ENCODE measurements around the gene TMPRSS6. TPM values are rescaled to one million over a fixed set of nuclear protein-coding genes. Genes with fewer than 3 reads are reported as not detected.

Gene TMPRSS6
- total and polyA plus RNA-seq, 3 donors from 2014 or later = 1.5 to 4.0 (median 3.4) TPM

DNA sequence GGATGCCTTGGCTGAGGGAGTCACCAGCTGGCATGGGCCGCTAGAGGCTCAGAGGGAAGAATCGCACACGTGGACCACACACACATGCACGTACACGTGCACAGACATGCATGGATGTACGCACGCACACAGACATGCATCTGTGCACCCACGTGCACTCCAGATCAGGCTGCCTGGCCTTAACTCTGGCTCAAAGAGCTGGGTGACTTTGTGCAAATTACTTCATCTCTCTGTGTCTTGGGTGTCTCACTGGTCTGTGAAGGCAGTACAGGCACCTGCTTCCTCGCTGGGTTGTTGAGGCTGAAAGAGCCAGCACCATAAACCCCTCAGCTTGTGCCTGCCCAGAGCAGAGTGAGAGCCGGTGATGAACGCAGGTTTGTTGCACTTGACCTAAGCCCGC lies 28.7 kb downstream of the TMPRSS6 start:
- intact Hi-C loops (cut with DNase I; ENCODE audit: low total_unique reads) = no loop called here

DNA sequence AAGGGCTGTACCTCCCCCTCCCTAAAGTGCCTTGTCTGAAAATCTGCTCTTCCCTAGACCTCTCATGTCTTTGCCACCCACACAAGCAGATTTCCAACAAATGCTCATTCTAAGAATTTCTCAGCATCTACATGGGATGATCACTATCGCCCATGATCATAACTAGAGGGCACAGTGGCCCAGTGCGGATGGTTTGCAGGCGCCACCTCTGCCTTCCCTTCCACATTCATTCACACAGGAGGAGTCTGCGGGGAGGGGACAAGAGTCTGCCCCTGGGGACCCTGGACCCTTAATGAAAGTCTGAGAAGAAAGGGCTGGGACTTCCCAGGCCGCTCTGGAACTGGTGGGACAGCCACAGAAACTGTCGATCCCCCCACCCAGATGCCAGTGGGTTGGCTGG lies 29.1 kb downstream of the TMPRSS6 start:
- intact Hi-C loops (cut with DNase I; ENCODE audit: low total_unique reads) = no loop called here
- DNase-seq = no peak
- no peaks in the 10 kb centered on the region for H3K27me3 ChIP-seq
- no peaks in the 10 kb centered on the region for H3K9me3 ChIP-seq
- H3K36me3 ChIP-seq (ENCODE audit: low read depth, missing control alignments) = no peaks in the 10 kb centered on the region
- no peaks in the 10 kb centered on the region for H3K4me1 ChIP-seq
- no peak overlapping the region for H3K27ac ChIP-seq
- no peak overlapping the region for H3K4me3 ChIP-seq
- WGBS, 2 donors = 93% methylated on average over 6 of the region's 6 CpGs
- TF ChIP-seq POLR2A (IDR thresholded peaks at IDR 0.05) = no peak
- TF ChIP-seq, protein P1, sequence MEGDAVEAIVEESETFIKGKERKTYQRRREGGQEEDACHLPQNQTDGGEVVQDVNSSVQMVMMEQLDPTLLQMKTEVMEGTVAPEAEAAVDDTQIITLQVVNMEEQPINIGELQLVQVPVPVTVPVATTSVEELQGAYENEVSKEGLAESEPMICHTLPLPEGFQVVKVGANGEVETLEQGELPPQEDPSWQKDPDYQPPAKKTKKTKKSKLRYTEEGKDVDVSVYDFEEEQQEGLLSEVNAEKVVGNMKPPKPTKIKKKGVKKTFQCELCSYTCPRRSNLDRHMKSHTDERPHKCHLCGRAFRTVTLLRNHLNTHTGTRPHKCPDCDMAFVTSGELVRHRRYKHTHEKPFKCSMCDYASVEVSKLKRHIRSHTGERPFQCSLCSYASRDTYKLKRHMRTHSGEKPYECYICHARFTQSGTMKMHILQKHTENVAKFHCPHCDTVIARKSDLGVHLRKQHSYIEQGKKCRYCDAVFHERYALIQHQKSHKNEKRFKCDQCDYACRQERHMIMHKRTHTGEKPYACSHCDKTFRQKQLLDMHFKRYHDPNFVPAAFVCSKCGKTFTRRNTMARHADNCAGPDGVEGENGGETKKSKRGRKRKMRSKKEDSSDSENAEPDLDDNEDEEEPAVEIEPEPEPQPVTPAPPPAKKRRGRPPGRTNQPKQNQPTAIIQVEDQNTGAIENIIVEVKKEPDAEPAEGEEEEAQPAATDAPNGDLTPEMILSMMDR (IDR thresholded peaks at IDR 0.05) = no peak

More for the DNA sequence above, 28.7 kb downstream of the TMPRSS6 start:
- Histone ChIP-seq H3K27ac (no peak overlapping the region), H3K27me3 (no peaks in the 10 kb centered on the region), H3K9me3 (no peaks in the 10 kb centered on the region), H3K36me3 (ENCODE audit: low read depth, missing control alignments) (no peaks in the 10 kb centered on the region), H3K4me3 (no peak overlapping the region), H3K4me1 (no peaks in the 10 kb centered on the region)
- TF ChIP-seq, protein P1 (IDR thresholded peaks at IDR 0.05) = no peak
- TF ChIP-seq POLR2A (IDR thresholded peaks at IDR 0.05) = no peak
- DNase-seq = no peak
- whole genome bisulfite sequencing, 2 donors = 95 to 96% methylated on average over 12 of the region's 12 CpGs

DNA sequence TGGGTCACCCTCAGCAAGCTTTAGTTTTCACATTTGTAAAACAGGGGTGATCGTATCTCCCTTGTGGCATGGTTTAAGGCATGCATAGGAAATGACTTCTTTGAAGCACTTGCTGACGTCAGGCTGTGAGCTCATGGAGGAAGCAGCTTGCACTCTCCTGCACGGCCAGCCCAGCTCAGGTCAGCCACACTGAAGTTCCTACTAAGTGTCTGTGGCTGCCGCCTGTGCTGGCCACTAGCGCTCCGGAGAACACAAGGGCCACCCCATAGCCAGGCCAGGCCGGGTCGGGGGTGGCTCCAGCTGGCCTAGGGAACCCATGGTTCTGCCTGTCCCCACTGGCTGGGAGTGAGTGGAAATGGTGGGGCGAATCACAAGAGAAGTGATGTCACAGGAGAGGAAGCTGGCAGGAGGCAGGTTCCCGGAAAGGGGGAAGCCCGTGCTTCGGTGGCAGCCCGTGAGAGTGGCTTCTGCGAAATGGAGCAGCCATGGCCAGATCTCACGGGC lies 29.8 kb downstream of the TMPRSS6 start:
- WGBS, 2 donors = 83 to 85% methylated on average over 4 to 15 of the region's 15 CpGs
- H3K27me3 ChIP-seq = no peaks in the 10 kb centered on the region
- peak; percentile 15 for DNase-seq

DNA sequence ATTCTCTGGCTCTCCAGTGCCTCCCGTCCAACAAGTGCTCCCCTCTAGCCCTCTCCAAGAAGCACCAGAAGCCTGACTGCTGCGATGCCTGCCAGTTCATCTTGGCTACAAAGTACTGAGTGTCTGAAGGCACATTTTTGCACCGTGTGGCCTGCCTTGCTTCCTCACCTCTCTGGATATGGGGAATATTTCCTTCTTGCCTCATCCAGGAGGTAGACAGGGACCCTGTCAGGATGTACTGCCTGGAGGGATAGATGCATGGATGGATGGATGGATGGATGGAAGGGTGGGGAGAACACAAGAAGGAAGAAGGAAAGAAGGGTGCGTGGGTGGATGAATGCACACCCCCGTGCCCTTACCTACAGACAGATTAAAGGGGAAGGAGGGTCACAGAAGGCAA lies 30.4 kb downstream of the TMPRSS6 start:
- H3K9me3 ChIP-seq = no peaks in the 10 kb centered on the region
- WGBS, 2 donors = 48 to 58% methylated on average over 5 of the region's 5 CpGs
- intact Hi-C loops (cut with DNase I; ENCODE audit: low total_unique reads) = no loop called here
- no peaks in the 10 kb centered on the region for H3K36me3 ChIP-seq (ENCODE audit: low read depth, missing control alignments)
- no peak overlapping the region for H3K27ac ChIP-seq
- H3K4me3 ChIP-seq = no peak overlapping the region
- no peaks in the 10 kb centered on the region for H3K27me3 ChIP-seq
- no peaks in the 10 kb centered on the region for H3K4me1 ChIP-seq
- no peak for DNase-seq
- no peak for TF ChIP-seq POLR2A (IDR thresholded peaks at IDR 0.05)
- TF ChIP-seq, protein P1 (IDR thresholded peaks at IDR 0.05) = no peak

More for the DNA sequence above, 29.8 kb downstream of the TMPRSS6 start:
- no peak overlapping the region for H3K4me3 ChIP-seq
- H3K4me1 ChIP-seq = no peaks in the 10 kb centered on the region
- H3K27ac ChIP-seq = no peak overlapping the region
- intact Hi-C loops (cut with DNase I; ENCODE audit: low total_unique reads) = no loop called here
- H3K36me3 ChIP-seq (ENCODE audit: low read depth, missing control alignments) = no peaks in the 10 kb centered on the region
- no peaks in the 10 kb centered on the region for H3K9me3 ChIP-seq
- no peak for TF ChIP-seq POLR2A (IDR thresholded peaks at IDR 0.05)
- TF ChIP-seq, protein P1 (IDR thresholded peaks at IDR 0.05) = no peak

DNA sequence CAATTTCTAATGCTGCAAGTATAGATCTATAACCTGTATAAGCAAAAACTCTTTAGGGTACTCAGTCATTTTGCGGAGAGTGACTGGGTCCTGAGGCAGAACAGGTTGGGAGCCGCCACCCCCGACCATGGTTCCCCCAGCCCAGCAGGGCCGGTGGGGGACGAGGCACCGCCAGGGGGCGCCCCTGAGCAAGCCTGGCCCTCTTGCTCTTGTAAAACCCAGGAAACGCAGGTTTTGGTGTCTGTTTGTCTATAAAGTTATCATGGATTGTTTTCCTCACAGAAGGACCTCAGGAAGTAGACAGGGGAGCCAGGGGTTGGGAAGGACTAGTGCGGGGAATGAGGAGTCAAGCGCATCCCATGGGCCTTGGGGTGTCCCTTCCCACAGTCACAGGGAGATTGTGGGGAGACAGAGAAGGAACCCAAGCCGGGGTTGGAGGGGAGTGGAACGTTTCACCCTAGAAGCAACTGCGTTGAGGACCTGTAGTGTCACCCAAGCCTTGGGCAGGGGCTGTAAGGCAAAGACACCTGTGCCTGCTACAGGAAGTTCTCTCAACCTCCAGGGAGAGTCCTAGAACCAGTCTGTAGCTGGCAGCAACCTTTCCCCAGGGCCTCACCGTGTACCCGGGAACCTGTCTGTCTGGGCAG lies 31.6 kb downstream of the TMPRSS6 start:
- no peaks in the 10 kb centered on the region for H3K4me1 ChIP-seq
- H3K36me3 ChIP-seq (ENCODE audit: low read depth, missing control alignments) = no peaks in the 10 kb centered on the region
- H3K4me3 ChIP-seq = no peak overlapping the region
- DNase-seq = peak; percentile 71
- no peaks in the 10 kb centered on the region for H3K9me3 ChIP-seq
- H3K27ac ChIP-seq = no peak overlapping the region
- no peaks in the 10 kb centered on the region for H3K27me3 ChIP-seq
- TF ChIP-seq POLR2A (IDR thresholded peaks at IDR 0.05) = no peak
- TF ChIP-seq, protein P1 (IDR thresholded peaks at IDR 0.05) = peak; percentile 49 to 89 (median 66)
- WGBS, 2 donors = 43 to 47% methylated on average over 15 of the region's 15 CpGs
- intact Hi-C loops (cut with DNase I; ENCODE audit: low total_unique reads) = no loop called here

Data from testis (tissue), 3 donors.